GM19397 (cell line): Measurements from ENCODE around the gene PEX14.

Experiments used
- ATAC-seq: cut with Tn5 transposase; IDR thresholded peaks from one replicate; pipeline ENCODE4 v1.9.1; 2021; ENCODE audit warnings: mild to moderate bottlenecking, moderate library complexity; ENCODE audit not compliant: unreplicated experiment

PEX14 gene

GRCh38 chr1:10538646-10539355 lies 64.1 kb downstream of the PEX14 start:
- ATAC-seq: no peak

GRCh38 chr1:10539411-10540043 lies 64.8 kb downstream of the PEX14 start:
- ATAC-seq: no peak

GRCh38 chr1:10540277-10541005 lies 65.7 kb downstream of the PEX14 start:
- no peak for ATAC-seq

GRCh38 chr1:10541286-10541685 lies 66.5 kb downstream of the PEX14 start:
- no peak for ATAC-seq

GRCh38 chr1:10544239-10544638 lies 69.5 kb downstream of the PEX14 start:
- no peak for ATAC-seq

GRCh38 chr1:10546896-10547295 lies 72.1 kb downstream of the PEX14 start:
- no peak for ATAC-seq

- no peak for ATAC-seq
Measured at GRCh38 chr1:10549904-10550664, 75.3 kb downstream of the PEX14 start.

GRCh38 chr1:10553118-10553517 lies 78.4 kb downstream of the PEX14 start:
- no peak for ATAC-seq

GRCh38 chr1:10555635-10556429 lies 81.1 kb downstream of the PEX14 start:
- ATAC-seq: no peak

- ATAC-seq: no peak
Measured at GRCh38 chr1:10556430-10557005, 81.8 kb downstream of the PEX14 start.

- ATAC-seq: no peak
Measured at GRCh38 chr1:10557714-10558113, 83.0 kb downstream of the PEX14 start.

- ATAC-seq: no peak
Measured at GRCh38 chr1:10559386-10559785, 84.6 kb downstream of the PEX14 start.

GRCh38 chr1:10561497-10561896 lies 86.7 kb downstream of the PEX14 start:
- ATAC-seq: no peak

GRCh38 chr1:10561955-10562354 lies 87.2 kb downstream of the PEX14 start:
- no peak for ATAC-seq

GRCh38 chr1:10564063-10564462 lies 89.3 kb downstream of the PEX14 start:
- ATAC-seq: no peak

GRCh38 chr1:10569531-10569930 lies 94.8 kb downstream of the PEX14 start:
- no peak for ATAC-seq

GRCh38 chr1:10575616-10576015 lies 100.9 kb downstream of the PEX14 start:
- no peak for ATAC-seq

- ATAC-seq: no peak
Measured at GRCh38 chr1:10578070-10578469, 103.3 kb downstream of the PEX14 start.

GRCh38 chr1:10583641-10584040 lies 108.9 kb downstream of the PEX14 start:
- ATAC-seq: no peak

GRCh38 chr1:10585242-10585641 lies 110.5 kb downstream of the PEX14 start:
- ATAC-seq: no peak
